PC-9 (cell line): ENCODE measurements around the gene FURIN.

Experiments used
- CTCF ChIP-seq: fragments of 200-600 bp; sonication (generic); conservative IDR thresholded peaks from 2 replicates; pipeline ENCODE4 v1.6.1; 2017; ENCODE audit warnings: mixed run types, antibody characterized with exemption, mild to moderate bottlenecking, moderate library complexity
- EZH2 ChIP-seq: fragments of 200-600 bp; sonication (generic); IDR thresholded peaks from 2 replicates; pipeline ENCODE4 v1.8.0; 2017; ENCODE audit warnings: antibody characterized with exemption, low read depth

- TF ChIP-seq EZH2 (no peak), CTCF (no peak)
These were observed 2.8 kb downstream of the FURIN start for GRCh38 chr15:90871139-90871715.
